Measurements from ENCODE around the gene TRAPPC5.

Gene TRAPPC5

GRCh38 chr19:7697721-7698287 lies 17.2 kb downstream of the TRAPPC5 start:
- intact Hi-C loops (cut with DNase I), result no loop called here

GRCh38 chr19:7698583-7698982 lies 17.9 kb downstream of the TRAPPC5 start:
- DNase-seq, result peak in 1 of 10 donors; percentile 74
- intact Hi-C loops (cut with DNase I), result no loop called here

More at GRCh38 chr19:7697721-7698287, 17.2 kb downstream of the TRAPPC5 start:
- DNase-seq, result no peak

- DNase-seq, result no peak
- intact Hi-C loops (cut with DNase I), result no loop called here
Measured at GRCh38 chr19:7699003-7699402, 18.4 kb downstream of the TRAPPC5 start.

- no peak for DNase-seq
- intact Hi-C loops (cut with DNase I), result no loop called here
Measured at GRCh38 chr19:7699417-7700401, 19.1 kb downstream of the TRAPPC5 start.

- intact Hi-C loops (cut with DNase I), result no loop called here
- DNase-seq, result no peak
Measured at GRCh38 chr19:7701049-7701653, 20.5 kb downstream of the TRAPPC5 start.

GRCh38 chr19:7701654-7702457 lies 21.2 kb downstream of the TRAPPC5 start, which contains the start of gene FCER2:
FCER2 (minus strand) TSS chr19:7702131; CDS start chr19:7699760, 2,371 bp downstream.
- DNase-seq, result no peak
- intact Hi-C loops (cut with DNase I), result no loop called here

- intact Hi-C loops (cut with DNase I), result no loop called here
- no peak for DNase-seq
Measured at GRCh38 chr19:7703332-7703731, 22.7 kb downstream of the TRAPPC5 start.

GRCh38 chr19:7704280-7705060 lies 23.8 kb downstream of the TRAPPC5 start:
- intact Hi-C loops (cut with DNase I), result no loop called here
- DNase-seq, result no peak

GRCh38 chr19:7705387-7706187 lies 25.0 kb downstream of the TRAPPC5 start:
- no peak for DNase-seq
- intact Hi-C loops (cut with DNase I), result no loop called here

- intact Hi-C loops (cut with DNase I), result no loop called here
- DNase-seq, result no peak
Measured at GRCh38 chr19:7706188-7706954, 25.7 kb downstream of the TRAPPC5 start.

GRCh38 chr19:7706955-7707456 lies 26.4 kb downstream of the TRAPPC5 start:
- intact Hi-C loops (cut with DNase I), result no loop called here
- DNase-seq, result no peak

GRCh38 chr19:7709932-7710460 lies 29.4 kb downstream of the TRAPPC5 start:
- intact Hi-C loops (cut with DNase I), result no loop called here
- DNase-seq, result no peak

- intact Hi-C loops (cut with DNase I), result no loop called here
- DNase-seq, result no peak
Measured at GRCh38 chr19:7710616-7711015, 30.0 kb downstream of the TRAPPC5 start.

GRCh38 chr19:7715671-7716070 lies 35.0 kb downstream of the TRAPPC5 start:
- intact Hi-C loops (cut with DNase I), result no loop called here
- peak in 1 of 10 donors; percentile 20 for DNase-seq

- intact Hi-C loops (cut with DNase I), result no loop called here
- DNase-seq, result no peak
Measured at GRCh38 chr19:7716762-7717161, 36.1 kb downstream of the TRAPPC5 start.

GRCh38 chr19:7718668-7719067 lies 38.0 kb downstream of the TRAPPC5 start:
- intact Hi-C loops (cut with DNase I), result no loop called here
- no peak for DNase-seq

GRCh38 chr19:7720351-7720750 lies 39.7 kb downstream of the TRAPPC5 start:
- DNase-seq, result no peak
- intact Hi-C loops (cut with DNase I), result no loop called here

- no peak for DNase-seq
- intact Hi-C loops (cut with DNase I), result no loop called here
Measured at GRCh38 chr19:7722231-7722651, 41.6 kb downstream of the TRAPPC5 start.
